HepG2 (cell line): ENCODE results near the gene PTPRF. TPM values are rescaled to one million over a fixed set of nuclear protein-coding genes. Genes with fewer than 3 reads are reported as not detected.

Experiments
- ASH2L ChIP-seq: fragments of 300-600, 200-600 bp; sonication (generic); IDR thresholded peaks from 2 replicates; pipeline ENCODE4 v1.7.0; 2017; ENCODE audit warnings: low read depth, mild to moderate bottlenecking, moderate library complexity, mixed read lengths, low read length; ENCODE audit not compliant: insufficient read length
- ATF3 ChIP-seq: sonication (generic); formaldehyde crosslinking; IDR thresholded peaks from 2 replicates; pipeline ENCODE4 v1.4.0; 2020; ENCODE audit warnings: missing genetic modification reagents
- BORCS8-MEF2B ChIP-seq: sonication (generic); formaldehyde crosslinking; IDR thresholded peaks from 2 replicates; pipeline ENCODE4 v1.8.0; 2022; ENCODE audit warnings: mild to moderate bottlenecking, missing genetic modification reagents
- CCDC6 ChIP-seq: sonication (generic); formaldehyde crosslinking; IDR thresholded peaks from 2 replicates; pipeline ENCODE4 v1.8.1; 2022; ENCODE audit warnings: mild to moderate bottlenecking, missing genetic modification reagents, moderate library complexity
- HMGXB4 ChIP-seq, 2 experiments: sonication (generic) in 1 of 2; formaldehyde crosslinking in 1 of 2; IDR thresholded peaks; 2 replicates each; pipeline versions ENCODE4 v1.4.0 to v1.6.1; 2018 to 2020; ENCODE audit warnings: missing genetic modification reagents in 2 of 2, borderline replicate concordance in 1 of 2, low read depth in 1 of 2, mild to moderate bottlenecking in 1 of 2, missing biosample characterization in 1 of 2
- HOXA3 ChIP-seq: sonication (generic); formaldehyde crosslinking; IDR thresholded peaks from 2 replicates; pipeline ENCODE4 v1.5.0; 2020; ENCODE audit warnings: missing genetic modification reagents
- HOXA9 ChIP-seq: sonication (generic); formaldehyde crosslinking; IDR thresholded peaks from 2 replicates; pipeline ENCODE4 v1.8.1; 2022; ENCODE audit warnings: missing genetic modification reagents, mild to moderate bottlenecking, moderate library complexity, borderline replicate concordance
- IRF1 ChIP-seq: sonication (generic); formaldehyde crosslinking; IDR thresholded peaks from 2 replicates; pipeline ENCODE4 v1.4.0; 2020; ENCODE audit warnings: low read depth, mild to moderate bottlenecking, missing genetic modification reagents
- KLF6 ChIP-seq: IDR thresholded peaks from 2 replicates; pipeline ENCODE4 v1.8.0; 2016; ENCODE audit warnings: missing biosample characterization, missing genetic modification reagents
- MTF1 ChIP-seq: sonication (generic); formaldehyde crosslinking; IDR thresholded peaks from 2 replicates; pipeline ENCODE4 v1.5.0; 2020; ENCODE audit warnings: missing genetic modification reagents
- MTF2 ChIP-seq: sonication (generic); formaldehyde crosslinking; IDR thresholded peaks from 2 replicates; pipeline ENCODE4 v1.5.0; 2020; ENCODE audit warnings: missing genetic modification reagents, borderline replicate concordance
- SALL1 ChIP-seq: sonication (generic); formaldehyde crosslinking; IDR thresholded peaks from 2 replicates; pipeline ENCODE4 v1.8.0; 2022; ENCODE audit warnings: mild to moderate bottlenecking, missing genetic modification reagents
- SIX4 ChIP-seq: sonication (generic); formaldehyde crosslinking; IDR thresholded peaks from 2 replicates; pipeline ENCODE4 v1.4.0; 2020; ENCODE audit warnings: missing genetic modification reagents
- WIZ ChIP-seq: sonication (generic); formaldehyde crosslinking; IDR thresholded peaks from 2 replicates; pipeline ENCODE4 v1.5.1; 2020; ENCODE audit warnings: mild to moderate bottlenecking, missing genetic modification reagents
- ZBTB7B ChIP-seq: sonication (generic); formaldehyde crosslinking; IDR thresholded peaks from 2 replicates; pipeline ENCODE4 v1.4.0; 2020; ENCODE audit warnings: missing genetic modification reagents
- ZNF121 ChIP-seq: sonication (generic); formaldehyde crosslinking; IDR thresholded peaks from 2 replicates; pipeline ENCODE4 v1.5.0; 2020; ENCODE audit warnings: mild to moderate bottlenecking, missing genetic modification reagents
- ZNF234 ChIP-seq: sonication (generic); formaldehyde crosslinking; conservative IDR thresholded peaks from 2 replicates; pipeline ENCODE4 v1.5.1; 2020; ENCODE audit warnings: mild to moderate bottlenecking, missing genetic modification reagents
- ZNF564 ChIP-seq: sonication (generic); formaldehyde crosslinking; IDR thresholded peaks from 2 replicates; pipeline ENCODE4 v1.8.1; 2023; ENCODE audit warnings: mild to moderate bottlenecking, missing genetic modification reagents
- ZNF577 ChIP-seq: sonication (generic); formaldehyde crosslinking; IDR thresholded peaks from 2 replicates; pipeline ENCODE4 v1.4.0; 2020; ENCODE audit warnings: mild to moderate bottlenecking, low read depth, missing genetic modification reagents, borderline replicate concordance
- ZNF607 ChIP-seq: sonication (generic); formaldehyde crosslinking; IDR thresholded peaks from 2 replicates; pipeline ENCODE4 v1.5.1; 2020; ENCODE audit warnings: missing genetic modification reagents, mild to moderate bottlenecking, borderline replicate concordance
- ZNF768 ChIP-seq: sonication (generic); formaldehyde crosslinking; IDR thresholded peaks from 2 replicates; pipeline ENCODE4 v1.4.0; 2020; ENCODE audit warnings: missing genetic modification reagents
- ZSCAN21 ChIP-seq: sonication (generic); formaldehyde crosslinking; IDR thresholded peaks from 2 replicates; pipeline ENCODE4 v1.8.0; 2022; ENCODE audit warnings: mild to moderate bottlenecking, missing genetic modification reagents, moderate library complexity, borderline replicate concordance
- polyA plus RNA-seq, 8 experiments: library from polyadenylated mRNA; depleted of rRNA in 3 of 8; stranded (reverse) in 7 of 8; unstranded in 1 of 8; fragments of >200 nt; fragmentation: Illumina TruSeq in 4 of 8; extraction: Trizol in 4 of 8; gene quantifications; 2 replicates each; pipeline versions ENCODE4 v1.2.1 to v1.2.3, GENCODE V29; 2011 to 2016; ENCODE audit warnings: low read depth in 4 of 8, missing spikeins in 1 of 8, mixed read lengths in 1 of 8; ENCODE audit not compliant: insufficient read depth in 1 of 8
- total RNA-seq, 5 experiments: library from RNA; depleted of rRNA; stranded (reverse); fragments of >200 nt; fragmentation: Illumina TruSeq; extraction: Trizol; gene quantifications; 2 replicates each; pipeline ENCODE4 v1.2.3, GENCODE V29; 2016; ENCODE audit warnings: low read depth in 1 of 5
- TF ChIP-seq, protein P1 (sequence below): sonication (generic); formaldehyde crosslinking; IDR thresholded peaks from 2 replicates; pipeline ENCODE4 v1.4.0; 2020; ENCODE audit warnings: mild to moderate bottlenecking, low read depth, missing genetic modification reagents
- TF ChIP-seq, protein P2 (sequence below): sonication (generic); formaldehyde crosslinking; IDR thresholded peaks from 2 replicates; pipeline ENCODE4 v1.4.0; 2020; ENCODE audit warnings: missing genetic modification reagents

Gene PTPRF
- total and polyA plus RNA-seq, 2 of the 13 experiments (the other 11 are each of a cell fraction or from before 2014, with no cell fraction given) = 55.9 to 167 TPM

GRCh38 chr1:43650310-43651085 is 119.8 kb downstream of the PTPRF start (continued):
- TF ChIP-seq ZSCAN21 (CRISPR knock-in tag) (peak; percentile 54; the same call in 1 of the 2 replicates), MTF1 (0 out of 2 replicates have a peak, but pooled peaks have one; percentile 31), ZBTB7B (peak; percentile 16; the same call in 1 of the 2 replicates), HOXA9 (CRISPR knock-in tag) (peak; percentile 39; the same call in 1 of the 2 replicates), ZNF121 (CRISPR knock-in tag) (no peak), ASH2L (peak; percentile 68), ZNF768 (CRISPR knock-in tag) (peak; percentile 80; the same call in 1 of the 2 replicates), HOXA3 (CRISPR knock-in tag) (peak; percentile 63; the same call in 1 of the 2 replicates), ZNF607 (CRISPR knock-in tag) (no peak), MTF2 (CRISPR knock-in tag) (no peak), CCDC6 (peak; percentile 87; the same call in 1 of the 2 replicates), KLF6 (peak; percentile 92), BORCS8-MEF2B (CRISPR knock-in tag) (0 out of 2 replicates have a peak, but pooled peaks have one; percentile 27), ATF3 (CRISPR knock-in tag) (peak; percentile 46; the same call in 1 of the 2 replicates), ZNF234 (CRISPR knock-in tag) (no peak), HMGXB4 (CRISPR knock-in tag; IDR thresholded peaks at IDR 0.05; ENCODE audit: borderline replicate concordance in 1 of 2, low read depth in 1 of 2) (peak; percentile 66 to 72; a peak in 3 of 4 replicates), WIZ (CRISPR knock-in tag) (peak; percentile 73; the same call in 1 of the 2 replicates), IRF1 (CRISPR knock-in tag) (peak; percentile 47; the same call in 1 of the 2 replicates), SALL1 (CRISPR knock-in tag) (peak; percentile 72), ZNF564 (CRISPR knock-in tag) (peak; percentile 59; the same call in 1 of the 2 replicates), ZNF577 (CRISPR knock-in tag) (0 out of 2 replicates have a peak, but pooled peaks have one; percentile 39), SIX4 (CRISPR knock-in tag) (0 out of 2 replicates have a peak, but pooled peaks have one; percentile 36)
- TF ChIP-seq, protein P1, sequence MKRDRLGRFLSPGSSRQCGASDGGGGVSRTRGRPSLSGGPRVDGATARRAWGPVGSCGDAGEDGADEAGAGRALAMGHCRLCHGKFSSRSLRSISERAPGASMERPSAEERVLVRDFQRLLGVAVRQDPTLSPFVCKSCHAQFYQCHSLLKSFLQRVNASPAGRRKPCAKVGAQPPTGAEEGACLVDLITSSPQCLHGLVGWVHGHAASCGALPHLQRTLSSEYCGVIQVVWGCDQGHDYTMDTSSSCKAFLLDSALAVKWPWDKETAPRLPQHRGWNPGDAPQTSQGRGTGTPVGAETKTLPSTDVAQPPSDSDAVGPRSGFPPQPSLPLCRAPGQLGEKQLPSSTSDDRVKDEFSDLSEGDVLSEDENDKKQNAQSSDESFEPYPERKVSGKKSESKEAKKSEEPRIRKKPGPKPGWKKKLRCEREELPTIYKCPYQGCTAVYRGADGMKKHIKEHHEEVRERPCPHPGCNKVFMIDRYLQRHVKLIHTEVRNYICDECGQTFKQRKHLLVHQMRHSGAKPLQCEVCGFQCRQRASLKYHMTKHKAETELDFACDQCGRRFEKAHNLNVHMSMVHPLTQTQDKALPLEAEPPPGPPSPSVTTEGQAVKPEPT (CRISPR knock-in tag) = 0 out of 2 replicates have a peak, but pooled peaks have one; percentile 38
- TF ChIP-seq, protein P2, sequence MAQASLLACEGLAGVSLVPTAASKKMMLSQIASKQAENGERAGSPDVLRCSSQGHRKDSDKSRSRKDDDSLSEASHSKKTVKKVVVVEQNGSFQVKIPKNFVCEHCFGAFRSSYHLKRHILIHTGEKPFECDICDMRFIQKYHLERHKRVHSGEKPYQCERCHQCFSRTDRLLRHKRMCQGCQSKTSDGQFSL (CRISPR knock-in tag) = no peak
